ENCODE data around the gene FOXQ1.

- TF ChIP-seq CTCF (conservative IDR thresholded peaks at IDR 0.05) (no peak), EZH2 (IDR thresholded peaks at IDR 0.05; ENCODE audit: low read depth) (no peak)
Observed at GRCh38 chr6:1311400-1312202, at the start of gene FOXQ1.

All from PC-9 (cell line).